Measurements from ENCODE around the gene NPR2.

NPR2 gene

DNA sequence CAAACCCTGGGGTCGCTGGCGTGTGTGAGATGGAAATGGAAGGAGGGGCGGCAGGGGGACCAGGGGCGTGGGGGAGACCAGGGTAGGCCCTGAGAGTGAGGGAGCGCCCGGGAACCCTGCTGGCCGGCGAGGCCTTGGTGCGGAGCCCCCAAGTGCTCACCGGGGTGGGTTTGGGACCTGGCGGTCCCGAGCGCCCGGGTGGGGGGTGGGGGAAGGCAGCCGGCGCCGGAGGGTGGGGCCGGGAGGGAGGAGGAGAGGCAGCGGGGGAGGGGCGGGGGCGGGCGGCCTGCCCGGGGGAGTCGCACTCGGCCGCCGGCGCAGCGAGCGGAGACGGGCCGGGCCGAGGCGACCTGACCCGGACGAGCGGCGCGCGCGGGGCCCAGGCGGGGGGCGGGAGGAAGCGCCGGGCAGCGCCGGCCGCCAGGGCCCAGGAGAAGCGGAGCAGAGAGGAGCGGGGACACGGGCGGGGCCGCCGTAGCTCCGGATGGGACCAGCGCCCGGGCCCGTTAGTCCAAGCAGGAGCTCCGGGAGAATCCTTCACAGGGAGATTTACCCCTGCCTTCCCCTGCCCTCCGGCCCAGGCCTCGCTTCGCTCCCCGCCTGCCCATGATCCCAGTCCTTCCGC lies at the start of gene NPR2:
NPR2 (plus strand) TSS at position 295 of the 625 bp plus-strand sequence. CDS start 818 bp downstream, outside the sequence.
- no peak for DNase-seq

GRCh38 chr9:35741740-35742139 lies 49.7 kb upstream of the NPR2 start:
- no peak for DNase-seq

GRCh38 chr9:35743452-35743851 lies 47.9 kb upstream of the NPR2 start:
- DNase-seq: no peak

GRCh38 chr9:35743880-35744518 lies 47.4 kb upstream of the NPR2 start:
- DNase-seq: no peak

GRCh38 chr9:35745569-35745968 lies 45.8 kb upstream of the NPR2 start:
- no peak for DNase-seq

DNA sequence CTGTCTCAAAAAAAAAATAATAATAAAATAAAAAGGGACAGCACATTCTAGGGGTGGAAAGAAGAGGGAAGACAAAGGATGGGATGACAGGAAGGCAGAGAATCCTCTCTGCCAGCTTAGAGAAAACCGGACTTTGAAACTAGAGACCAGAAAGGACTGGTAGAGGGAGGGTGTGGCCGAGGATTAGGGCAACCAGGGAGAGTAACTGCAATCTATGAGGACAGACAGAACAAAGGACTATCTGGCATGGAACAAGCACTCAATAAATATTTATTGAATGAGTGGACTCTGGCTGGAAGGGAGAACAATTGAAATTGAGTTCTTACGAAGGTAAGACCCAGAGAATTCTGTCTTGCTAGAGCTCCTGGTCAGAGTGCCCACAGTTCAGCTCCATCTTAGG lies 44.8 kb upstream of the NPR2 start:
- no peak for DNase-seq

DNA sequence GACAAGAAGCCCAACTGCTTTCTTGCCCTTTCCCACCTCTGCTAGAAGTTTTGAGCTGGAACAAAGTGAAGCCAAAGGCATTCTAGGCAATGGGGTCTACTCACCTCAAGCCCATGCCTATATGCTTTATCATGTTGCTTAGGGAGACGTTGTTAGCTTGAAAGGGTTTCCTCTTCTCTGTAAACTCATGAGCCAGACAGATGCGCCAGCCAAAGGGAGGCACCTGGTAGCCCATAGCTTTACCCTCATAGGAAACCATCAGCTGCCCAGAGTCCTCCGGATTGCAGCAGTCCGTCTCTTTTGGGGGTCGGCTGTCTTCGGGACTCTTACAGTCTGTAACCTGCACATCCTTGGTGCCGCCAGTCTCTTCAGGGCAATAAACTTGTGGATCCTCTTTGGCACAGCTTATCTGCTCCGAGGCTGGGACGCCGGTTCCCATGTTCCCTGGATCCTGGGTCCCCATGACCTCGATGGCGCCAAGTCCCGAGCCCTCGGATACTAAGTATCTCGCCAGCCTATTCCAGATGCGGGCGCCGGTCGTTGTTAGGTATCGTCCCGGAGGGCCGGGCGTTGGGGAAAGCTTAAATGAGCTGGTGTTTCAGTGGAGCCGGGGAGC lies 43.0 kb upstream of the NPR2 start:
- DNase-seq: no peak

GRCh38 chr9:35748858-35749514 lies 42.4 kb upstream of the NPR2 start, which contains the start of the genes GBA2 and RGP1:
Gene GBA2, minus strand, starts transcription at chr9:35749228. Its CDS starts 524 bp downstream, at chr9:35748704.
Gene RGP1, plus strand, starts transcription at chr9:35749287. Its CDS starts 469 bp downstream, at chr9:35749756.
- peak; percentile 83 for DNase-seq

DNA sequence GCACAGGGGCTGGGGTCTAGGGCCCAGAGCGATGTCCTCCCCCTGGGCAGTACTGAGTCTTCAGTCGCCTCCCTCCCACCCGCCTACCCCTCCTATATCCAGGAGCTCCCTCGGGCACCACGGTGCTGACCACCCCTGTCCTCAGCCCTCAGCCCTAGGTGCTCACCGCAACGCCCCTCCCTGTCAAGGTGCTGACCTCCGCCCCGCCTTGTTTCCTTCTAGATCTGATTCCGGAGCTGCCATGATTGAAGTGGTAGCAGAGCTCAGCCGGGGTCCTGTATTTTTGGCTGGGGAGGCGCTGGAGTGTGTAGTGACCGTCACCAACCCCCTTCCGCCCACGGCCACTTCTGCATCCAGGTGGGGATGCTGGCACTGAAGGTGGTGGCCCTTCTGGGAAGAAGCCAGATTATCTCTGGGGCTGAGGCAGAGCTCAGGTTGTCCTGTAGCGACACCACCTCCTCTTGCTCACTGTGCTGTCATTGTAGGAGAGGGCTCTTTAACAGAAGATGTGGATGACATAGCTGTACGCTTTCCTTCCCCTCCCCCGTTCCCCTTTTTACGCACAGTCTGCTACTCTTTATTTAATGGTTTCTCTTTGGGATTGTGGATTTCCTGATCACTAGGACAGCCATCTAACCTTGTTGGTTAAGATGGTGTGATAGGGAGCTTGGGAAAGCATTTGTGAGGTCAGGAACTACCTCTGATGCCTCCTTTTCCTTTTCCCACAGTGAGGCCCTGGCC lies 41.7 kb upstream of the NPR2 start:
- no peak for DNase-seq

DNA sequence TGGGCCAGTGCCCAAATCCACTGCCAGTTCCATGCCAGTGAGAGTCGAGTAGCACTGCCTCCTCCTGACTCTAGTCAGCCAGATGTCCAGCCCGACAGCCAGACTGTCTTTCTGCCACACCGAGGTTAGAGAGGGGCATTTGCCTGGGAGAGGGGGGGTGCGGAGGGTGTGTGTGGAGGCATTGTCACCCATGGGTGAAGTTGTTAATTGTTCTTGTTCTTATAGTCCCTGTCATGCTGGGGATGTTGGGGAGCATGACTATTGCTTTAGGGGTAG lies 41.2 kb upstream of the NPR2 start:
- DNase-seq: no peak

DNA sequence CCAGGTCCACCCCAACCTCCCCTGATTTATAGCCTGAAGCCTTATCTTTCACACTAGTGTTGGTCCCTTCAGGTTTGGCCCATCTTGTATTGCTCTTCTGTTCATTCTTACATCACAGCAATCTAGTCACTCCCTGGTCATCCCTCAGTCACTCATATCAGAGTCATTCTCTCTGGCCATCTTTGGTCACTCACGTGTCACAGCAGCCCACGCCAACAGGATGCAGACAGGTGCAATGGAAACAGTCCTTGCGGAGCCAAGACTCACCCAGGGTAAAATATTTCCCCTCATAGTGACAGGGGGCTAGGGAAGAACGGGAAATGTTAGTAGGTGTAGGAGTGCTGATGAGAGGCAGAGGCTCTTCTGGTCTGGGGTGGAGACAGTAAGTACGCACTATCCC lies 37.9 kb upstream of the NPR2 start:
- DNase-seq: no peak

GRCh38 chr9:35754264-35754663 lies 37.1 kb upstream of the NPR2 start, which contains the start of gene MSMP:
Gene MSMP, minus strand, starts transcription at chr9:35754276. Its CDS starts 147 bp downstream, at chr9:35754129.
- no peak for DNase-seq

DNA sequence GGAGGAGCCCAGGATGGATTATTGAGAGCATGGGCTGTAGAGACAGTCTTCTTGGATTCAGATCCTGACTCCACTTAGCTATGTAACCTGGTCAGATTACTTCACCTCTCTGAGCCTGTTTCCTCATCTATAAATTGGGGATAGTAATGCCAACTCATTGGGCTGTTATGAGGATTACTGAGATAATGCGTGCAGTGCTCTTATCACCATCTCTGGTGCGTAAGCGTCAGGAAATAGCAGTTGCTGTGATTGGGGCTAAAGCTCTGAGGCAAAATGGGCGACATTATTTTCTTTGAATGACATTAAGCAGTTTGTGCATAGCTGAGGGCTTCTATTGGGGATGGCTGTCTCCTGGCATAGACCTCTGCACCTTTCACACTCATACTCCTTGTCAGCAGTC lies 36.3 kb upstream of the NPR2 start:
- no peak for DNase-seq

DNA sequence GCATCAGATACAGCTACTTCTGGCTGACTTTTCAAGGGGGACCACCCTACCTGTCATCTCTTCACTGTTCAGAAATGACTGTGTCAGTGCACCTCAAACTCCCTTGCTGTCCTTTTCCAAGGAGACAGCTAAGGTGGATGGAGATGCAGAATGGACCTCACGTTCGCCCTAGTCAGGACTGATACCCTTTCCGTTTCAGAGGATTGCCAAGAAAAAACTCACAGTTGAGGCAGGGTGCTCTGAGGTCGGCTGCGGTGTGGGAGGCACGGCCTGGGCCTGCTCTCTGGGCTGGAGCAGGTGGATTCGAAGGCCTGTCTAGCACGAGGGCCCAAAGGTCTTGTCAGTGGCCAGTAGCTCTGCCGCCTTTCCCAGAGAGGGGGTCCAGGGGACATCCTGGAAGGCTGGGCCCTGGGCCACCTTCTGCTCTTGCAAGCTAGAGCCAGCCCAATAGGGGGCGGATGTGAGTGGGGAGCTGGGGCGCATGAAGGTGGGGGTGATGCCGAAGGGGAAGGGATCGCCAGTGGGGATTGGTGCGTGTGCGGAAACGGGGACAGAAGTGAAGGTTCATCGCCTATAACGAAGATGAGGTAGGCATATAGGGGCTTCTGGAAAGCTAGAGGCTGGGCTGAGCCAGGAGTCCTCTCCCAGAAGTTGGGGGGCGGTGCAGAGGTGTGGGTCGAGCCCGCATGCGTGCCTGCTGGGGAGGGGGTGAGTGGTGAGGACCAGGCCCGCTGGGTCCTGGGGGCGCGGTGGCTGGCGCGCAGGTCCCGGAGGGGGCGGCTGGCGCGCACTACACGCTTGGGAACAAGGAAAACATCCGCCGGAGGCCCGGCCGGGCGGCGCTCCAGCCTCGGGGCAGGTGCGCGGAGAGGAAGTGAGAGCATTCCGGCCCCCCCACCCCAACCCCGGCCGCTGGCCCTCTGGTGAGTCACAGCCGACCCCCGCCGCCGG lies 34.8 kb upstream of the NPR2 start:
- peak; percentile 12 for DNase-seq

GRCh38 chr9:35757226-35757891 lies 34.0 kb upstream of the NPR2 start:
- DNase-seq: no peak

DNA sequence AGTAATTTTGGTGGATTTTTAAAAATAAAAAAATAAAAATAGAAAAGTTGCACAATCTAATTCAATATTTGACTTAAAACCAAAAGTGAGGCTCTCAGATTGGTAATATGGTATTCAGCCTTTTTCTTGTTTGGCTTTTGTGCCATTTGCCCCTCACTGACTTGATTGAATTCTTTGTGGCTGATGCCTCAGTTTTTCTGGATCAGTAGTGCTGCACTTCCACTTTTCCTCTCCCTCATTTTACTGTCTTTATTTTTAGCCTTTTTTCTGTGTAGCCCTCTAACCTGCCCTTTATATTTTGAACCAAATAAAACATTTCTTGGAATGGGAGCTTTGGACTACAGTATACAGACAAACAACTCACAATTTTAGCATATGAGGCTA lies 33.5 kb upstream of the NPR2 start:
- no peak for DNase-seq

GRCh38 chr9:35758475-35759050 lies 32.8 kb upstream of the NPR2 start:
- DNase-seq: no peak

- no peak for DNase-seq
Observed at GRCh38 chr9:35759795-35760194, 31.6 kb upstream of the NPR2 start.

GRCh38 chr9:35760651-35761050 lies 30.7 kb upstream of the NPR2 start:
- DNase-seq: peak; percentile 27

GRCh38 chr9:35763181-35763580 lies 28.2 kb upstream of the NPR2 start:
- no peak for DNase-seq

- DNase-seq: no peak
Observed at GRCh38 chr9:35763803-35764202, 27.6 kb upstream of the NPR2 start.

All from suppressor macrophage treated with lipopolysaccharide for 4 hours (primary cell).